ENCODE measurements around the gene EIF5AL1. TPM values are rescaled to one million over a fixed set of nuclear protein-coding genes. Genes with fewer than 3 reads are reported as not detected.
A peak's percentile ranks its signal among the peaks of the same experiment; 100 is the strongest.
"Not testable (repeated sequence)": the region's sequence is repeated elsewhere in the genome, so short reads cannot be mapped to it uniquely, and the experiment has no call there.

The EIF5AL1 gene
- total and polyA plus RNA-seq, 10 donors: 0.10 to 0.80 (median 0.26) TPM; not detected in 1

DNA sequence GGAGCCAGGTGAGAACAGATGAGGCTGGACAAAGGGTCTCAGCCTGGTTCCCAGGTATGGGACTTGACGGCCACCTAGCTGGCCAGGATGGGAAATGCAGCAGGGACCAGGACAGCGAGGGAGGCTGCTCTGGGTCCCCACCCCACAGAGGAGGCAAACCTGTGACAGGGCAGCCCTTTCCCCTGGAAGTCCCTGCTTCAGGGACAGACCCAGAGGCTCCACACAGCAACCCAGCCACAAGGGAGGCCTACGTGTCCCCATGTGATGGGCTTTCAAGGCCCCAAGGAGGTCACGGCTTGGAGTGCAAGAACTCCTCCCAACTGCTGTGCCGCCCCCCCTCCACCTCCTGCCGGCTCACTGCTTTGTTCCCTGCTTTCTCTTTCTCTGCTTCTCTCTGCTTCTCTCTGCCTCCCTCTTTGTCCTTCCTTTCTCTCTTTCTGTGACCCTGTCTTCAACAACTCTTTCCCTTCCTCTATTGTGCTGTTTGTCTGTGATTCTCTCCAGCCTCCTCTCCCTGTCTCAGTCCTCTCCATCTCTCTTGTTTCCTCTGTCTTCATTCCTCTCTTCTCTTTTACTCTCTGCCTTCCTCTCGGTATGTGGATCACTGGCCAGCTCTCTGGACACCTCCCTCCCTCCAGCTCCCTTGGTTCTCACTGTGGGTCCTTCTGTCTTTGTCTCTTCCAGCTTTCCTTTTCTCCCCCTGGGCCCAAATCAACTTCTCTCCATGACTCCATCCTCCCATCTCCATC, 9.6 kb upstream of the EIF5AL1 start:
- H3K27ac ChIP-seq: no peak overlapping the region

DNA sequence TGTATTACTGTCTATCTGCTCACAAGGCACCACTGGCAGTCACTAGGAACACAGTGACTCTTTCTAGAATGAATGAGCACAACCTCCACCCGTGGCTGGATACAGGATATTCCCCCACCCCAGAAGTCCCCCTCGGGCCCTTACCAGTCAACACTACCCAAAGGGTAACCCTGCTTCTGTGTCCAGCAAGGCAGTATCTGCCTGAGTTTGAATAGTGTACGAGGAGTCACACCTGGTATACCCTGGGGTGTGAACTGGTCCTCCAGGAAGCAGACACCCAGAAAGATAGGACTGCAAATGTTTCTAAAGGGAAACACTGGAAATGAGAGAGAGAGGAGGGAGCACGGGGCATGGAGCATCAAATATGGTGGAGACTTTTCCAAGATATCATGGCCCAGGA, 8.5 kb upstream of the EIF5AL1 start:
- WGBS, 5 donors: 65 to 84% (median 74%) methylated on average over 4 of the region's 4 CpGs

More for the DNA sequence above, 9.6 kb upstream of the EIF5AL1 start:
- H3K36me3 ChIP-seq: no peaks in the 10 kb centered on the region
- 48 to 67% (median 59%) methylated on average over 6 to 7 of the region's 7 CpGs for WGBS, 5 donors
- H3K4me1 ChIP-seq: no peaks in the 10 kb centered on the region
- H3K4me3 ChIP-seq: no peak overlapping the region
- no peak for TF ChIP-seq POLR2A (IDR thresholded peaks at IDR 0.05)
- no peak for TF ChIP-seq POLR2AphosphoS5 (IDR thresholded peaks at IDR 0.05)
- TF ChIP-seq, protein P1, sequence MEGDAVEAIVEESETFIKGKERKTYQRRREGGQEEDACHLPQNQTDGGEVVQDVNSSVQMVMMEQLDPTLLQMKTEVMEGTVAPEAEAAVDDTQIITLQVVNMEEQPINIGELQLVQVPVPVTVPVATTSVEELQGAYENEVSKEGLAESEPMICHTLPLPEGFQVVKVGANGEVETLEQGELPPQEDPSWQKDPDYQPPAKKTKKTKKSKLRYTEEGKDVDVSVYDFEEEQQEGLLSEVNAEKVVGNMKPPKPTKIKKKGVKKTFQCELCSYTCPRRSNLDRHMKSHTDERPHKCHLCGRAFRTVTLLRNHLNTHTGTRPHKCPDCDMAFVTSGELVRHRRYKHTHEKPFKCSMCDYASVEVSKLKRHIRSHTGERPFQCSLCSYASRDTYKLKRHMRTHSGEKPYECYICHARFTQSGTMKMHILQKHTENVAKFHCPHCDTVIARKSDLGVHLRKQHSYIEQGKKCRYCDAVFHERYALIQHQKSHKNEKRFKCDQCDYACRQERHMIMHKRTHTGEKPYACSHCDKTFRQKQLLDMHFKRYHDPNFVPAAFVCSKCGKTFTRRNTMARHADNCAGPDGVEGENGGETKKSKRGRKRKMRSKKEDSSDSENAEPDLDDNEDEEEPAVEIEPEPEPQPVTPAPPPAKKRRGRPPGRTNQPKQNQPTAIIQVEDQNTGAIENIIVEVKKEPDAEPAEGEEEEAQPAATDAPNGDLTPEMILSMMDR (IDR thresholded peaks at IDR 0.05 in 8 of 11, conservative IDR thresholded peaks at IDR 0.05 in 3 of 11): peak in 1 of 11 experiments; percentile 12
- no peak for DNase-seq
- no peaks in the 10 kb centered on the region for H3K9me3 ChIP-seq
- intact Hi-C loops (cut with DNase I; ENCODE audit: low total_unique reads): no loop called here
- H3K27me3 ChIP-seq (replicated peaks in 1 of 7): peaks cover 0 to 37% (median 0%) of the 10 kb centered on the region in 7 donors

DNA sequence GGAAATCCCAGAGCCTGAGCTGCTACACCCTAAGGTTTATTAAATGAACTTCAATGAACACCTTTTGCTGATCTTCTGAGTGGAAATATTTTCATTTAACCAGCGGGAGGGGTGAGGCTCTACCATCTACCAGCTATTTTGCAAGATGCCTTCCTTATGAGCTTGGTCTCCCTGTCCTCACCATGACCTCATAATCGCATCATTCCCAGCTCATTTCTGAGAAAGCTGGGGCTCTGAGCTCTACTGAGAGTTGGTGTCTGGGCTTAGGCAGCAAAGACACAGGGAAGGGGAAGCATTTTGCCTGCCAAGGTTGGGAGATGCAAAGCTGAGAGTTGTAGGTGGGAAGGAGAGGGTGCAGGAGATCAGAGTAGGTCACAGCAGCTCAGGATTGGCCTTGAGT, 7.8 kb upstream of the EIF5AL1 start:
- WGBS, 5 donors: no CpG with 5 or more reads among the region's 2 CpGs
- H3K27ac ChIP-seq; DNase-seq; H3K9me3 ChIP-seq; H3K4me1 ChIP-seq; H3K36me3 ChIP-seq; intact Hi-C loops (cut with DNase I; ENCODE audit: low total_unique reads); H3K4me3 ChIP-seq: not testable (repeated sequence)
- H3K27me3 ChIP-seq (replicated peaks in 1 of 7): peaks cover 0 to 25% (median 0%) of the 10 kb centered on the region in 7 donors

More for the DNA sequence above, 8.5 kb upstream of the EIF5AL1 start:
- H3K4me3 ChIP-seq; H3K4me1 ChIP-seq; H3K36me3 ChIP-seq; DNase-seq; H3K9me3 ChIP-seq; intact Hi-C loops (cut with DNase I; ENCODE audit: low total_unique reads); H3K27ac ChIP-seq: not testable (repeated sequence)
- peaks cover 0 to 28% (median 0%) of the 10 kb centered on the region in 7 donors for H3K27me3 ChIP-seq (replicated peaks in 1 of 7)

DNA sequence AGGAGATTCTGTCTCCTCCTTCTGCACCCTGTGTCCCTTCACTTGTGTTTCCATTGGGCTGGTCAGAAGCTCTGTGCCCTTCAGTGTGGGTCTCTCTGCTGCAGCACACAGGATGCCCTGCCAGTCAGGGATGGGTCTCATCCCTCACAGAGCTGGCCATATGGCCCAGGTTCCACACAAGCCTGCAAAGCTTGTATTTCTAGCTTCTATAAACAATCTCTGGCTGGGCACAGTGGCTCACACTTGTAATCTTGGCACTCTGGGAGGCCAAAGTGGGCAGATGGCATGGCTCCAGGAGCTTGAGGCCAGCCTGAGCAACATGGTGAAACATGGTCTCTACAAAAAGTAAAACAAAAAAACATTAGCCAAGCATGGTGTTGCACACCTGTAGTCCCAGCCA, 7.0 kb upstream of the EIF5AL1 start:
- H3K4me1 ChIP-seq; H3K4me3 ChIP-seq; intact Hi-C loops (cut with DNase I; ENCODE audit: low total_unique reads); H3K27ac ChIP-seq; H3K36me3 ChIP-seq; H3K9me3 ChIP-seq; DNase-seq: not testable (repeated sequence)
- peaks cover 0 to 23% (median 0%) of the 10 kb centered on the region in 7 donors for H3K27me3 ChIP-seq (replicated peaks in 1 of 7)

DNA sequence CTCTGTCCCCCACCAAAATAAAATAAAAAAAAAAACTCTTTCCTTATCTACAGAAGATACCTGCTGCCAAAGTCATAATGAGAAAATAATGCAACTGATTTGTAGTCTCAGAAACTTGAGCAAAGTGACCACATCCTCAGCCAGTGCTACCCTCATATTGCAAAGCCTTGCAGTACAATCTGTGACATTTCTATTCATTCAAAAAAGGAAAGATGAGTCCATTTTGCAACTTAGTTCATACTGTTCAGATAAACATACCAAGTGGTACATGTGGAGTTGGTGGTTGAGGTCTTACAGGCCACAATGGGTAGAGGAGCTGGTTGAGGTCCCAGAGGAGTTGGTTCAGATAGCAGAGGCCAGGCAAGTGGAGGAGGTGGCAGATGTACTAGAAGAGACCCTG, 6.5 kb upstream of the EIF5AL1 start:
- no peak for DNase-seq
- no peaks in the 10 kb centered on the region for H3K4me1 ChIP-seq
- H3K4me3 ChIP-seq: no peak overlapping the region
- peaks cover 0 to 23% (median 0%) of the 10 kb centered on the region in 7 donors for H3K27me3 ChIP-seq (replicated peaks in 1 of 7)
- H3K9me3 ChIP-seq: no peaks in the 10 kb centered on the region
- H3K27ac ChIP-seq: no peak overlapping the region
- H3K36me3 ChIP-seq: no peaks in the 10 kb centered on the region
- intact Hi-C loops (cut with DNase I; ENCODE audit: low total_unique reads): no loop called here
- no peak for TF ChIP-seq POLR2AphosphoS5 (IDR thresholded peaks at IDR 0.05)
- TF ChIP-seq POLR2A (IDR thresholded peaks at IDR 0.05): no peak
- TF ChIP-seq, protein P1 (IDR thresholded peaks at IDR 0.05 in 8 of 11, conservative IDR thresholded peaks at IDR 0.05 in 3 of 11): no peak
